ENCODE data around the gene TRIM3.

The TRIM3 gene

DNA sequence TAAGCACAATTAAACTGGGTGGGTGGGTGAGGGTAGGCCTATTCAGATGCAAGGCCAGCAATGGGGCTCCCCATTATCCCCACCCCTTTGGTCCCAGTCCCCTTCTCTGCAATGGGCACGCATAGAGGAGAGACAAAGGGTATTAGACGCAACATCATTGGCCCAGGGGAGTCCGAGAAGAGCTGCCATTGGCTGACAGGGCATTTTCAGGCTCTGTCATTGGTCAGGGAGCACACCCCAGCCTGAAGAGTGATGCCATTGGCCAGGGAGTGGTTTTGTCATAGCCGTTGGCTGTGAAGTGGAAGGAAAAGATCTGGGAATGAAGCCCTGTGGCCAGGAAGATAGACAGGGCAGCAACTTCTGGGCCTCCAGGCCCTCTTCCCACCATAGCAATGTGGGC, 2.8 kb upstream of the TRIM3 start:
- no peak for DNase-seq

DNA sequence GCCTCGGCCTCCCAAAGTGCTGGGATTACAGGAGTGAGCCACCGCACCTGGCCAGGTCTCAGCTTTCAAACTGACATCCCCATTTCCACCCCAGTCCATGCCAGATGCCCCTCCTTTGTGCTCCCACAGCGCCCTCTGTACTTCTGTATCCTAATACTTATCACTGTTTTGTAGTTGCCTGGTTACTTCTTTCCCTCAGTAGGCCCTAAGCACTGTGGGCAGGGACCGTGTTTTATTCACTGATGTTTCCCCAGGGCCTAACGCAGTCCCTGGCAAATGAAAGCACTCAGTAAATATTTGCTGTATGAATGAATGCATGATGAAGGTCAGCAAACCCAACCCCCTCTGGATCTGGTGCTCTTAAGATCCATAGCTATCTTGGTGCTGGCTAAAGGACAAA, 2.2 kb upstream of the TRIM3 start:
- no peak for DNase-seq

DNA sequence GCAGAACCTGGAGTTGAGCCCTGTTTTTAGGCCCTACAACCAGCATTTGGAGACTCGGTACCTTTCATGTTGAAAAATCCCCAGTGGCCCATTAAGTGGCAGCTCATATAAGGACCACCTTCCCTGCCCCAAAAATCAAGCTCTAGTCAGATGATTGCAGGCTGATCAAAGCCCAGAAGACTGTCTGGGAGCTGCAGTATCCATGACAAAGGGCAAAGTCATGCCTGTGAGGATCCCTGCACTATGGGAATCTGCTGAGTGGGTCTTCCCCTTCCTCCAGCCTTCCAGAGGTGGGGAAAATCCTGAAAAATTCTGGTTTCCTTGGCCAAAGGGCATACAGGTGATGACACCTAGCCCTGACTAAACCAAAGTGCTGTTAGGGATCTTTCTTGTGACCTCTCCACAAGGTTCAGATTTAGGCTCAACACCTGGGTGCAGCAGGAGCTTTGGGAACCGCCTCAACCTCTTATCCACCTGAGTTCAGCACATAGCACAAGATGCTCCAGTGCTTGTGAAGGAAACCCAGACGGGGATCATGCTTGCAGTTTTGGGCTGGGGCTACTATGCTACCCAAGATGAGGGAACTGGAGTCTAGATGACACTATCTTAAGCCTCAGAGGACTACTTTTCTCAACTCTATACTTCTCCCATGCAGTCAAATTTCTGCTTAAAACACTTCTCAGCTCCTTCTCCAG, 1.2 kb upstream of the TRIM3 start:
- no peak for DNase-seq

- no peak for DNase-seq
Measured at GRCh38 chr11:6474413-6474792, 662 bp upstream of the TRIM3 start.

DNA sequence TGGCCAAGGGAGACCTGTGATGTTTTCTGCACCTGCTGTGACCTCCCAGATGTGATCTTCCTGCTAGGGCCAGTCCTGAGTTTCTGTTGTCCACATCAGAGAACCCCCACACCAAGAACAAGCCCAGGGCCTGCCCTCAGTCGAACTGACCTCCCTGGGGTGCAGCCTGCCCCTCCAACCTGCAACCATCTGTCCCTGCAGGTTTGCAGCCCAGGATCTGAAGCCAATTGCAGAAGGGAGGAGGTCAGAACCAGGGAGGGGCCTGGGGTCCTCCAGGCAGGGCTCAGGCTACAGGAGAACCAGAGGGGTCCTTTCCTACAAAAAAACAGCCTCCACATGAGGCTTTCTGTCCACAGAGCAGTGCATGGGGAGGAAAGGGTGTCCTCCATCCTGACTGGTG, 807 bp downstream of the TRIM3 start:
- no peak for DNase-seq

DNA sequence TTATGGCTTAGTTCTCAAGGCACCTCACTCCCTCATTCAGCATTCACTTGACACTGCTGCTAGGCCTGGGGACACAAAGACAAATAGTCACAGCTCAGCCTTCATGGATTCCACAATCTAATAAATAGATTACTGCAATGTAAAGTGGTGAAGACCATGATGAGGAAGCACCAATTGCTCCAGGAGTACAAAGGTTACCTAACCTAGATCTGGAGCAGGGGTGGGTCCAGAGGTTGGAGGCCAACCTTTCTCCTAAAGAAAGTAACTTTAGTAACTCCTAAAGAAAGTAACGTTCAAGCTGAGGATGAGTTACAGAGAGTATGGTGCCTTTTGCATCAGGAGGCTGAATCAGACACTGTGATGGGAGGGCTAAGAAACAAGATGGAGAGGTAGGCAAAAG, 4.1 kb downstream of the TRIM3 start:
- DNase-seq, result no peak

DNA sequence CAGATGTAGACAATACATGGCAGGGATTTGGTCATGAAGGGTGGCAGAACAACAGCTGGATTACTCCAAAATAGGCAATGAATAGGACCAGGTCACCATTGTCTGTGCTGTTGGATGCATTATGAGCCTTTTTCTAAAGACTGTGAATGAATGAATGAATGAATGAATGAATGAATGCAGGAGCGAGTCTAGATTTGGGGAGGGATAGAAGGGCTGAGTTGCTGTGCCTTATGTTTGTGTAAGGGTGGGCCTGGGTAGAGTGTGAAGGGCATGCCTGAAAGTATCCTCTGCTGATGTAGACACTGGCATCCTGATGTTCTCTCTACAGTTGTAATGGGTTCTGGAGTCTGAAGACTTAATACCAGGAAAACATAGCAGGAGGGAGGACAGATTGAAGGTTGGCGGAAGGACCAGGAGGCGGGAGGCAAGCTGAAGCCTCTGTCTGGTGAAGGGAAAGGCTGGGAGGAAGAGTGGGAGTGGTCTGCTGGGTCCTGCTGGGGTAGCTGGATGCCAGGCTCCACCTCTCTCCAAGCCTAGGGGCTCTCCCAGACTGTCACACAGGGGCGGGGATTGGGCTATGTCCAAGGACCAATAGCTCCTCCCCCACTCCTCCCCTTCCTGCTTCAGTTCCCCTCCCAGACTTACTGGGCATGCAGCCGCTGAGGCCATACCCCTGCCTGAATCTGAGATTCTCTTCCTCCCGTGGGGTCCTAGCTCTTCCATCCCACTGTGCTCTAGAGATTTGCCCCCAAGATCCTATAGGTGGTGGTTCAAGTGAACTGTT, 4.8 kb downstream of the TRIM3 start:
- DNase-seq, result peak; percentile 97

GRCh38 chr11:6459099-6459450, 14.7 kb downstream of the TRIM3 start:
- no peak for DNase-seq

DNA sequence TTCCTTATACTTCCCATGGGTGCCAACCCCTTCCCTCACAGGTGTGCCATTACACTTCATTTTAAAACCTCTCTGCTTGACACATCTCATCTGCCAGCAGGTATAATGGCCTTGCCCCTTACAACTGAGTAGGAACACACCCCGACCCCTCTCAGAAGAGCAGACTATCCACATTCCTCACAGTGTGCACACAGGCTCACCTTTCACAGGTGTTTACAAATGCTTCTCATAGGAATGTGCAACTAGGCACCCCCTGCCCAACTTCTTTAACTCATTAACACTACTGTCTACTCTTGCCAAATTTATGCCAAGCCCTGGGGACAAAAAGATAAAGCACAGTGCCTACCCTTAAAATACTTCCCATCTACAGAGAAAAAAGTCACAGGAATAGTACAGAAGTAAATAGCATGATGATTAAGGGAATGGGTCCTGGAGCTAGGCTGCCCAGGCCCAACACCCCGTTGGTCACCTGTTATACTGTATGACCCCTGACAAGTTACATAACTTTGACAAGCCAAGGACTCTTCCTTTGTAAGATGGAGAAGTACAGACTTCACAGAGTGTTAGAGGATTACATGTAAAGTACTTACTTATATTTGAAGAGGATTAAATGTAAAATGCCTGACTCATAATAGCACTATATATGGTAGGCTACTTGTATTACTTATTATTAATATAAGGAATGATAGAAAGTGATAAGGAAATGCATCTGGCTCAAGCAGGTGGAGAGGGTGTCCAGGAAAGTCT, 15.2 kb downstream of the TRIM3 start:
- DNase-seq, result no peak

- DNase-seq, result no peak
Measured at GRCh38 chr11:6457581-6458320, 16.0 kb downstream of the TRIM3 start.

DNA sequence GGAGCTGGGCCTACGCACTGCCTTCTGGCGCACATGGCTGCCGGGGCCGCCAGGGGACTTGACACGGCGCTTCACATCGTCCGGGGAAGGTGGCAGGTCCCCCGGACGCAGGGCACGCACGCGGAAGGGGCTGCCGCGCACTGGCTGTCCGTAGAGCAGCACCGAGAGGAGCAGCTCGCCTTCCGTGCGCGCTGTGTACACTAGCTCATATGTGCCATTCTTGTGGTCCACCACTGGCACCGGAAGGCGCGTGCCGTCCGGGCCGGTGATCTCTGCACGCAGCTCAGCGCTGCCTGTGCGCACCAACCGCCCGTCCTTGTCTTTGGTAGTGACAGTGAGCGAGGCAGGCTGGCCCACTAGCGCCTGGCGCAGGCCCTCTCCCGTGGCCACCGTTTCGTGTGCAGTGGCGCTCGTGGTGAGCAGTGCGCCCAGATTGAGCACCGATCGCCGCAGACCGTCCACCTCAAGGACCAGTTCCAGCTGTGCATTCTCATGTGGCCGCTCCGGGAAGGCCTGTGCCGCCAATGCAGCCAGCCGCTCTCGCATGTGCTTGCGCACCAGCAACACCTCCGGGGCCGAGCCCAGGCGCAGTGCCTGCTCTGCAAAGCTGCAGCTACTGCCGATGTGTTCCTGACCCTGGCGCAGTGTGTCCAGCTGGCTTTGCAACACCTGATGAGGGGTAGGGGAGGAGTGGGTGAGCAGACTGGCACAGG, 17.2 kb downstream of the TRIM3 start:
- DNase-seq, result no peak

DNA sequence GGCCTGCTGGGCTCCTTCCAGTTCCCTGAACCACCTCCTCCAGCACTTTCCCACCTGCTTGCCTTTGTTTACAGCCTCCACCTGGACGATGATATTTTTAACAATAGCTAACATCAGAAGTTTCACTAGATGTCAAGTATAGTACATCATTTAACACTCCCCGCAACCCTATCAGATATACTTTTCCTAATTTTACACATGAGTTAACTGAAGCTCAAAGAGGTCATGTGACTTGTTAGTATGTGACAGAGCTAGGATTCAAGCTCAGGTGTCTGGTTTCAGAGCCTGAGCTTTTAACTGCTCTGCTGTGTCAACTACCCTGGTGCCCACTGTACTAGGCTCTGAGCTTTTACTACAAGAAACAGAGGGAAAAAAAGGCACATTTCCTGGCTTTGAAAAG, 18.7 kb downstream of the TRIM3 start:
- no peak for DNase-seq

GRCh38 chr11:6453152-6453551, 20.6 kb downstream of the TRIM3 start:
- no peak for DNase-seq

GRCh38 chr11:6452219-6452618, 21.5 kb downstream of the TRIM3 start:
- DNase-seq, result no peak

DNA sequence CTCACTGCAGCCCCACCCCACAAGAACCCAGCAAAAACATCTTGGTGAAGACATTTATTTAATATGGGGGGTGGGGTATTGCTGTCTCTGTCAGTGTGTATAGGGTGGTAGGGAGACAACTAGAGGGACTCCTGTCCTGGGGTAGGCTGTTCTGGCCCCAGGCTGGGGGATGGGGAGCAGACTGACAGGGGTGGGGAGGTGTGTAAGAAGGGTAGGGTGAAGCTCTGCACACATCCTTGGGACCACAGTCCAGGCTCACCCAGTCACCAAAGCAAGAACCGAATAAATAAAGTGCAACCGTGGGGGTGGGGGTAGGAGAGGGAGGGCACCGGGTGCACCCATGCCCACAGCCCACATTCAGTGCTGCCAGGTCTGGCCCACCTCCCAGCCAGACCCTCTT, 25.2 kb downstream of the TRIM3 start:
- no peak for DNase-seq

- DNase-seq, result peak; percentile 52
Measured at GRCh38 chr11:6443269-6444003, 30.3 kb downstream of the TRIM3 start.

DNA sequence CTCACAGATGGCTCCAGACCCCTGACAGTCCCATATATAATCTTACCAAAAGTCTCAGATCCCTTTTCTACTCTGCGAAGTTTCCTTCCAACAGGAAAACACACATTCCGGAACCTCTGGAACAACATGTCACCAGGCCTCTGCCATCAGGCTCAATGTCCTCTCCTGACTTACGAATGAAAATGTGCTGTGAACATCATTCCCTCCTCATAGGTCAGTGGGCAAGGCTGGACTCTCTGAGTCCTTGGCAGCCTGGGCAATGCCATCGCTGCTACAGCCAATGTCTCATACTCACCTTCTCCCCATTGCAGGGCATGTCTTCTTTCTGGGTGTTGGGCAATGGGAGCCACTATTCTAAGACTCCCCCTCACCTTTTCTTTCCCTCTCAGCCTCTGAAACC, 31.3 kb downstream of the TRIM3 start:
- no peak for DNase-seq

- no peak for DNase-seq
Measured at GRCh38 chr11:6440906-6441358, 32.8 kb downstream of the TRIM3 start, which contains the start of gene HPX. TSS of gene HPX (minus strand) at chr11:6440987. CDS start at chr11:6440963, 24 bp downstream.

DNA sequence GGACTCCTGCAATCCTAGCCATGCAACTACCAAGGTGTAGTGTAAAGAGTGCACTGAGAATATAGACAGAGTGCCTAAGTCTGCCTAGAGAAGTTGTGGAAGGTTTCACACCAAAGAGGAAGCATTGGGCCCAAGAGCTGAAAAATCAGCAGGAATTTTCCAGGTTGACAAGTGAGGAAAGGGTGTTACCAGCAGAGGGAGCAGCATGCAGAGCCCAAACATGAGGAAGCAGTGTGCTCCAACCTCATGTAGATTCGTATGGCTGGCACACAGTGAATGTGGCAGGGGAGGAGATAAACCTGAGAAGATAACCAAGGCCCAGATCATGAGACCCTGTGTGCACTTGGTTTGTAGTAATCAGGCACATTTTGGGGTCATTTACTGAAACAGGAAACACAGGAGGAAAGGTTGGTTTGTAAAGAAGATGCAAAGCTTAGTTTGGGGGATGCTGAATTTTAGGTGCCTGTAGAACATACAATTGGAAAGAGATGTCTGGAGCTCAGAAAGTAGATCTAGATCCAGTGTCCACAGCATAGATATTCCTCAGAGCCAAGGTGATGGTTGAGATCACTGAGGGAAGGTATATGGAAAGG, 34.7 kb downstream of the TRIM3 start:
- no peak for DNase-seq

DNA sequence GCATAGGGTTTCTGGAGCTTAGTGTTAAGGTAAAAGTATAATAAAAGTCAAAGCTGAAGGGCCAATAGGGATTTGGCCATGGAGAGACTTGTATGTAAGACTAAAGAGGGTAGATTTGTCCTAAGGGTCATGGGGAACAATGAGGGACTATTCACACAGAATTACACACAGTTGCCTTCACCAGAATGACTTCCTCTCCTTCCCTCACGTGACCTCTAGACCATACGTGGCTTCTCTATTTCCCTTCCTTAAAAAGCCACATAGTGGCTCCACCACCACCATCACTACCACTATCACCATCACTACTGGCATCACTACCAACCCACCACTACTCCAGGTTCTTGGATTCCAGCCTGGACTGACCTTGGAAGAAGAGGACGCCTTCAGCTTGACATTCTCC, 35.7 kb downstream of the TRIM3 start:
- no peak for DNase-seq

DNA sequence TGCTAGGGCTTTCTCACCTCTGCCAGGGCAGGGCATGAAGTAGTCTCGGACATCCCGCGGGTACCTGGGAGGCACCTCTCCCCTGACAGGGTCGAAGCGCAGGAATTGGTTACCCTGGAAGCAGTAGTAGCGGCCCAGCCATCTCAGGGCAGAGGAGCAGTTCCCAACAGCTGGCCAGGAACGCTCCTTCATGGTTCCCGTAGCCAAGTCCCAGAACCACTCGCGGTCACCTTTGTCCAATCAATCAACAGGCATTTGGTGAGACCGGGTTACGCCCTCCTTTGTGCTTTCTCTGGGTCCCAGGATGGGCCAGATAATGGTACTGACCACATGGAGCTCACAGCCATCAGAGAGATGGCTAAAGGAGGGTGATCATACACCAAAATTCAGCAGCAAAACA, 36.3 kb downstream of the TRIM3 start:
- DNase-seq, result no peak
